NCI-H82 treated with DMSO at 0.1 percent for 48 hours (cell line): ENCODE results near the gene HERC4.
"Not testable (repeated sequence)": the region's sequence is repeated elsewhere in the genome, so short reads cannot be mapped to it uniquely, and the experiment has no call there.

ENCODE experiments used
- DNase-seq: peaks from one replicate; lab custom pipeline; 2025; ENCODE audit not compliant: unreplicated experiment; lab: John Stamatoyannopoulos, UW

HERC4 gene

DNA sequence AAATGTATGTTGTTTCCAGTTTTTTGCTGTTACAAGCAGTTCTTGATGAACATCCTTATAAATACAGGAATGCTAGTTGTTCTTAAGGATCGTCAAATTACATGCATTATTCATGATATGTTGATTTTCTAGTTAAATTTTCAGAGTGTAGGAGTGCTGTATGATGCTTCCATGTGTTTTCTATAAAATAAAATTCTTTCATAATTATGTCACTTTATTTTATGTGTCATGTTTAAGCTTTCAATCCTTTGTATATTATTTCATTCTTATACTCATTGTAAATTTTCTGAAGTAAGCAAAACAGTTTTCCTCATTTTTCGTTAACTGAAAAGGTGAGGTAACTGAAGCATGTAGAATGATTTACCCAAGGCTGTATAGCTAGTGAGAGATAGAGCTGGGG, 17.4 kb upstream of the HERC4 start:
- DNase-seq: no peak

DNA sequence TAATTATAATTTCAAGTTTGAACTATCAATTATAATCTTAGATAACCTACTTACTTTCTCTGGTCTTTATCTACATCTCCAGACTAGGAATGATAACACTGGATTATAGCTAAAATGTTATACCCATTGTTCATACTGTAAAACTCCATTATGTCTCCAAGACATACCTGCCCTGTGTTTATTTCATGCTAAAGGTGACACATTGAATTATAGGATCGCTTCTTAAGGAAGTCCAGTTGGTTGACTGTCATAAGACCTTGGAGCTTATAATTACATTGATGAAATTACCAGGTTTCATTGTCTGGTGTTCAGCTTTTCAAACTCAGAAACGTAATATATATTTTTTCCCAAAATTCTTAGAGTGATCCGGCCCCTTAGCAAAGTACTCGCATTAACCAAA, 15.5 kb upstream of the HERC4 start:
- DNase-seq: no peak

DNA sequence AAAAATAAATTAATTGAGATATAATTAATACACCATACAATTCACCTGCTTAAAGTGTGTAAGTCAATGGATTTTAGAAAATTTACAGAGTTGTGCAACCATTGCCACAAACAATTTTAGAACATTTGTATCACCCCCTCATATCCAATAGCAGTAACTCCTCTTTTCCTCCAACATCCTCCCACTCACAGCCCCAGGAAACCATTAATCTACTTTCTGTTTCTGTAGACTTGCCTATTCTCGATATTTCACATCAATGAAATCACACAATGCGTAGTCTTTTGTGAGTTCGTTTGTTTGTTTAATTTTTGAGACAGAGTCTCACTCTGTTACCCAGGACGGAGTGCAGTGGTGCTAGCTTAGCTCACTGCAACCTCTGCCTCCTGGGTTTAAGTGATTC, 13.7 kb upstream of the HERC4 start:
- no peak for DNase-seq

DNA sequence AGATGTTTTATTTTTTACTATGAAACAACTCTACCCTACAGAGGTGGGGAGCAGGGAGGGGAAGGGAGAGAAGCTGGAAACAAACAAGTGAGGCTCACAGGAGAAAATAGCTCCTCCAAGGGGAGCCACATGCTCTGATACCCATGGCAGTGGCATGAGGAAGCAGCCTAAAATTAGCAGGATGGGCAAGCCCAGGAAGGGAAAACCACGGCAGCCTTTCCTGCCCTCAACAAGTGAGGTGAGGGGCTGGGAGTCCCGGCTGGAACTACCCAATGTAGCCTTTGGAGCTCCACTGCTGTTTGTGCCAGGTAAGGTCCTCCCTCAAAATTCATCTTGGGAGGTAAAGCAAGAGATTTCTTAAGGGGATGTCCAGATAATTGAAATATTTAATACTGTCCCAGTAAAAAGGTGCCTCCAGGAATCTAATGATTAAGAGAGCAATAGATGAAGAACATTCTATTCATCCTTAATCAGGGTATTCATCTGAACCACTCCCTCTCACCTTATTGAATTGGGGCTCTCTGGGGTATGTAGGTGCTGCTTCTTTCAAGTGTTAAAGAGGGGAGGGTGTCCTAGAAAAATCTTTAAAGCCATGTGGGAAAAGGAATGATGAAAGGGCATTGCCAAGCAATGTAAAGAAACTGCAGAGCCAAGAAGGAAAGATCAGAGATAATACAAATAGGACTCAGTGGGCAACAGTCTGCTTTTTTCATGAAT, 12.8 kb upstream of the HERC4 start:
- DNase-seq: no peak

DNA sequence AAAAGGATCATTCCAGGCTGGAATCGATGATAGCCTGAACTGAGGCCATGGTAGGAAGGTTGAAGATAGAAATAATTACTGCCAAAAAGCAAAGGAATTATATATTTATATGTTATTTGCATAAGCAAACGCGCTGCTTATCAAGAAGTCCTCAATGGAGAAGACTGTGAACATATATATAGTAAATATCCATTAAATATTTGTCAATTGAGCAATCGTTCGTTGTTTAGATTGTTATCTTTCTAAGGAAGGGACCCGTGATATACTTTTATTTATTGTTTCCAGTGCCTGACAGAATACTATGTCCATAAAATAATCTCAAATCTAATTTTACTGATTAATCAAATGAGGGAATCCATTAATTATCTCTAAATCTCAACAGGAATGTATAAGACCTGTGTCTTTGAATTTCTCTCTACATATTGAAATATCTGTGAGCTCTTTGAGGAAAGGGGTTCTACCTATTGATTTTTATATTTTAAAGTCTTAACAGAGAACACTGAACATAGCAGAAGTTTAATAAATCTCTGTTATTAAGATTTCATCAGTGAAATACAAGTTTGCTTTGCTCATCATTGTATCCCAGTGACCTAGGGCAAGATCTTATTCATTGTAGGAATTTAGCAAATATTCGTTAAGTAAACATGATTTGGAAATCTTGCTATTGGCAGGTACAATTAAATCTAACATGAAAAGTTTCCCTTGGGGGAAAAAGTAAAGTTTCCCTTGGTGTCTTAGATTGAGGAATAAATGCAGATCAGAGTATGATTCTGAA, 12.0 kb upstream of the HERC4 start:
- DNase-seq: no peak

DNA sequence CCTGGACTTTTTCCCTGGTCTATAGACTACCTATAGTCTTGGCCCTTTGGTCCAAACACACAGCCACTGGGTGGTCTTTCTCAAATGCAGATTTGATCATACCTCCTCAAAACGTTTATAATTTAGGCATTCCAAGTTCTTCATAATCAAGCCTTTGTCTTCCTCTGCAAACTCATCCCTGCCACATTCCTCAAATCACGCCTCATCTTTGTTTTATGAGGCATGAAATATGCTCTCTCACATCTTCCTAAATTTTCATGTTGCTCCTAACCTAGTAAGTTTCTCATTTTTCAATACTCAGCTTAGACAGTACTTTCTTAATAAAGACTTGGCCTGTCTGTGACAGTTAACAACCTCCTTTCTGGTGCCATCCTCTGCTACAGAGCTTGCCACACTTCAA, 10.9 kb upstream of the HERC4 start:
- no peak for DNase-seq

DNA sequence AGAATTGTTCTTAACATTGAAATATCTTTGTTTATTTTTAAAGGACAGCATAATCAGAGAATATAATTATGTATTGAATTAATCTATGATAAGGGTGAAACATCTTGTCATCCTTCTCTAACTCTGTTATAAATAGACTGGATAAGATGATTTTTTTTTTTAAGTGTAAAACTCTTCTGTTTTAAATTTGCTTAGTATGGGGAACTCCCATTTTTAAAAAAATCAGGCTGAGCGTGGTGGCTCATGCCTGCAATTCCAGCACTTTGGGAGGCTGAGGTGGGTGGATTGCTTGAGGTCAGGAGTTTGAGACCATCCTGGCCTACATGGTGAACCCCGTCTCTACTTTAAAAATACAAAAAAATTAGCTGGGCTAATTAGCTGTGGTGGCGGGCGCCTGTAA, 9.4 kb upstream of the HERC4 start:
- DNase-seq: no peak

DNA sequence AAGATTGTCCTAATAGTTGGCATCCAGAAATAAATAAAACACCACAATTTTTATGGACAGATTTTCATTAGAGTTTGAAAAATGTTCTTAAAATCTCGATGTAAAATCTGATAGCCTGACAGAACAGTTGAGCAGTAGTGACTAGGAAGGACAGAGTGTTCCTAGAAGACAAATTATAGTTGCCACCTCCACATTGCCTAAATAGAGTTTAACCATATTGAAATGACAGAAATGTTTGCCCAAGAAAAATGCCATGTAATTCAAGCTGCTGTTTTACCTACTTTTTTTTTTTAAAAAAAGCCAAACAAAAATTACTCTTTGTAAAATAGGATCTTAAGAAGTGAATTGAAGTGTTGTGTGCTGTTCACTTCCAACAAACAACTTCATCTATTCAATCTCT, 8.9 kb upstream of the HERC4 start:
- DNase-seq: no peak

GRCh38 chr10:68082872-68083271, 7.8 kb upstream of the HERC4 start:
- DNase-seq: no peak

DNA sequence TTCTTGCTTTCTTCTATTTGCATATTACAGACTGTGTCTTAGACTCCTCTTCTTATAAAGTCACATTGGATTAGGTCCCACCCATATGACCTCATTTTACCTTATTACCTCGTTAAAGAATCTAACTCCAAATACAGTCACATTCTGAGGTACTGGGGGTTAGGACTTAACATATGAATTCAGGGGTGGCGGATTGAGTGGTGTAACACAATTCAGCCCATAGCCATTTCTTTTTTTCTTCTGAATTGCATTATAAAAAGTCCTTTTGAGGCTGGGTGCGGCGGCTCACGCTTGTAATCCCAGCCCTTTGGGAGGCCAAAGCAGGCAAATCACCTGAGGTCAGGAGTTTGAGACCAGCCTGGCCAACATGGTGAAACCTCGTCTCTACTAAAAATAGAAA, 6.8 kb upstream of the HERC4 start:
- no peak for DNase-seq

DNA sequence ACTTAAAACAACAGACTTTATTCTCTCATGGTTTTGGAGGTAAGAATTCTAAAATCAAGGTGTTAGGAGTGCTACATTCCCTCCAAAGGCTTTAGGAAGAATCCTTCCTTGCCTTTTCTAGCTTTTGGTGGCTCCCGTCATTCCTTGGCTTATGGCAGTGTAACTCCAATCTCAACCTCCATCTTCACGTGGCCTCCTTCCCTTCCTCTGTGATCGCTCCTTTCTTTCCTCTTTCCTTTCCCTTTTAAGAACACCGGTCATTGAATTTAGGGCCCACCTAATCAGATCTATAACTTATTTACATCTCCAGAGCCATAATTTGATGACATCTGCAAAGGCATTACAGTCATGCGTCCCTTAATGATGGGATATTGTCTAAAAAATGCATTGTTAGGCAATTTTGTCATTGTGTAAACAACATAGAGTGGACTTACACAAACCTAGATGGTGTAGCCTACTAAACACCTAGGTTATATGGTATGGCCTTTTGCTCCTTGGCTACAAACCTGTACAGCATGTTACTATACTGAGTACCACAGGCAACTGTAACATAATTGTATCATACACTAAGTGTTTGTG, 5.9 kb upstream of the HERC4 start:
- no peak for DNase-seq

DNA sequence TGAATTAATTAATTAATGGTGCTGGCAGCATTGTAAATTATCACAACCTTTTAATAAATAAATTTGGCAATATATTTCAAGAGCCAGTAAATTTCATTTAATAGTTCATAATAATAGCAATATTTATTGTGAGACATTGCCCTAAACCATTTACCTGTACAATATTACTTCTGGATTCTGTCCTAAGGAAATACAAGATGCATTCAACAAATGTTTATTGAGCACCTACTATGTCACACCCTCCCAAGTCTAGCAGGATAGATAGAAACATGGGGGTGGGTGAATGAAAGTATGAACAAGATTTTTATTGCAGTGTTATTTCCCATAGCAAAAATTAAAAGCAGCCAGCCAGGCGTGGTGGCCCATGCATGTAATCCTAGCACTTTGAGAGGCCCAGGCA, 4.4 kb upstream of the HERC4 start:
- DNase-seq: no peak

- DNase-seq: no peak
These were observed 1.9 kb upstream of the HERC4 start for GRCh38 chr10:68077026-68077425.

DNA sequence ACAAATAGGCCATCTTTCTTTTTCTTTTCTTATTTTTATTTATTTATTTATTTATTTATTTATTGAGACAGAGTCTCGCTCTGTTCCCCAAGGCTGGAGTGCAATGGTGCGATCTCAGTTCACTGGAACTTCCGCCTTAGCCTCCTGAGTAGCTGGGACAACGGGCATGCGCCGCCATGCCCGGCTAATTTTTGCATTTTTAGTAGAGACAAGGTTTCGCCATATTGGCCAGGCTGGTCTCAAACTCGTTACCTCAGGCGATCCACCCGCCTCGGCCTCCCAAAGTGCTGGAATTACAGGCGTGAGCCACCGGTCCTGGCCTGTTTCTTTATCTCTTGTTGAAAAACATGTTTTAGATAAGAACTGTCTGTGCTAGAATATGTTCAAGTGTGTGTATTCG, 998 bp upstream of the HERC4 start:
- DNase-seq: not testable (repeated sequence)

DNA sequence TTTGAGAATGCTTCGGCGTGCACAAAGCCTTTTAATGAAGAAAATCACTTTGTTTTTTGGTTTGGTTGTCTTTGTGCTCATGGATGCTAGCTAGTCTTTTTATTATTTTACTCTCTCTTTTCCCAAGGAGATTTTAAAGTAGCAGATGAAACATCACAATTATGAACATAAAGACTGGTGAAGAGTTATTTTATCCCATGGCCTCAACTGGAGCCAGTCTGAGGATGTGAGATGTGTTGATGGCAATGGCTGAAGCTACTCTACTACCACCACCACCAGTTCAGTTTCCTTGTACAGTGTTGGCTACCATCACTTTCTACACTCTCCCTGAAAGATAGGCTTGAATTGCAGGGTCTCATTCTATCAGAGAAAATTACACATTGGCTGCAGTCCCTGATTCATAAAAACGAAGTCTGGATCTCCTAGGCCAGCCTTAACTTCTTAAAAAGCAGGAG, 494 bp upstream of the HERC4 start:
- no peak for DNase-seq

- no peak for DNase-seq
These were observed 880 bp downstream of the HERC4 start for GRCh38 chr10:68074031-68074774.

DNA sequence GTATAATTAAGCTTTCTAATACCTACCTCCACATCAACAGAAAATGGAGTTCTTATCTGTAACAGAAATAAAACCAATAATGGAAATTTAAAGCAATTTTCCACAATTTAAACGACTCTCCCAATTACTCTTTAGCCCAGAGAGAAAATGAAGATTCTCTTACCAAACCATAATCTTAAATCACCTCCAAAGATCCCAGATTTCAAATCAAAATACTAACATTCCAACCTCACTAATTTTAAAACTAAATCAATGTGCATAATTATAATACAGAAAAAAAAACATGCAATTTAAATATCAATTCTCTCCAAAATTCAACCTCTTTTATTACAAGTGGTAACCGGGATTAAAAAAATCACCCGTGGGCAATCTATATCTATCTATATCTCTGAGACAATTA, 1.5 kb downstream of the HERC4 start:
- no peak for DNase-seq

DNA sequence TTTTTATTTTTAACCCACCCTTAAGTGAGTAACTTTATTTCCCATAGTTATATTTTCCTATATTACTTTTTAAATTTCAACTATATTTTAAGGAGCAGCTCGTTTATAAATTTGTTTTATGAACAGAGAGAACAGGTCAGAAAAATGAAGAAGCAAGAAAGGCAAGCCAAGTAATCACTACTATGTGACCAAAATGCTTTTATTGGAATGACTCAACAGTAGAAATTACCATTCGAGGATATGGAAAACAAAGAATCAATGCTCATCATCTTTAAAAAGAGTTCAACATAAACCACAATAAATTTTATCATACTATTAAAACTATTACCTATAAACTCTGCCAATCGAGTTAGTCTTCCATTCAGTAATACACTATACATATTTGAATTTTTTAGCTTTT, 7.6 kb downstream of the HERC4 start:
- DNase-seq: no peak

DNA sequence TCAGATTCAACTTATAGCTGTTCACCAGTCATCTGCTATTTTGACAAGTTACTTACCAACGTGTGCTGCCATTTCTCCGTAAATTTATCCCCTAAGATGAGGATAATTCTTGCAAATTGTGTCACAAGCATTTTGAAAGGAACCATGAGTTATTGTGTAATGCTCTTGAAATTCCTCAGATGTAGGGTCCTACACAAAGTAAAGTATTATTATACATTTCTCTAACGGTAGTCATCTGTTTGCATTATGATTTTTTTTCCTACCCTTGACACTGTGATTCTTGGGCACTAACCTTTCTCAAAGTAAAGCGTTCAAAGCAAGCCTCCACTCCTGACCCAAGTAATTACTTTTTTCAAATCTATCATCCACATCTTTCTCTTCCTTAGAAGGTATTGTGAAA, 8.1 kb downstream of the HERC4 start:
- no peak for DNase-seq

DNA sequence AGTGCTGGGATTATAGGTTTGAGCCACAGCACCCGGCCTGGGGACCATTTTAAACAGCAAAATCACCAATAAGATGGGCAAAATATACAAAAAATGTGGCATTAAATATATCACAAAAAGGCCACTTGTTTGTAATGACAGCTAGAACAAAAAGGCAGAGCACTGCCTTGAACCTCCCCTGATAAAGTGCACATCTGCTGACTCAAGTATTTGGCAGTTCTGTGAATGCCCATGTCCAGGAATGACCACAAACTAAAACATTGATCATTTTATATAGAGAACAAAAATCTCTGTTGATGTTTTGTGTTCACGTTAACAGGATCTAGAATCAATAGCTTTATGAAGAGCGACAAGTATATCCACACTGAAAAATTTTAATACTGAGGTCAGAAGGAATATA, 21.5 kb downstream of the HERC4 start:
- no peak for DNase-seq

DNA sequence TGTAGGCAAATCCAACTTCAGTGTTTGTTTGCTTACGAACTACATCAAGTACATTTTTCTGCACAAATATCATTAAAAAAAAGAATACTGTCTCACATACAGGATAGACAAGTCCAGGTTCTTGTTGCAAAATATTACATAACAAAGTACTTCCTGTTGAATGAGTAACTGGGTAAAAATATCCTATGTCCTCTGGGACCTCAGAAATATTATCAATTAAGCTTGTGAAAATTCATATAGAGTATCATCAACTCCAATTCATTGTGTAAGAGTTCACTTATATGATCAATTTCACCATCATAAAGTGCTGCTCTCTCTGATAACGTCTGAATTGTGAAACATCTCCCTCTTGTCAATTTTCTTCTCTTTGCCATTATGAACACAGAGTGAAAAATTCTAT, 22.6 kb downstream of the HERC4 start:
- no peak for DNase-seq
